HepG2 (cell line): Measurements from ENCODE around the gene ARHGAP35. TPM values are rescaled to one million over a fixed set of nuclear protein-coding genes. Genes with fewer than 3 reads are reported as not detected.
A peak's percentile ranks its signal among the peaks of the same experiment; 100 is the strongest.

Source experiments
- BHLHE40 ChIP-seq: IDR thresholded peaks from 2 replicates; pipeline ENCODE4 v1.6.1; 2011; ENCODE audit warnings: low read length, improper control_type of control experiment
- BRD4 ChIP-seq: sonication (generic); formaldehyde crosslinking; IDR thresholded peaks from 2 replicates; pipeline ENCODE4 v1.4.0; 2020; ENCODE audit warnings: missing genetic modification reagents
- CBFB ChIP-seq: sonication (generic); formaldehyde crosslinking; IDR thresholded peaks from 2 replicates; pipeline ENCODE4 v1.4.0; 2020; ENCODE audit warnings: missing genetic modification reagents
- CBX2 ChIP-seq, 2 experiments: fragments of 200-600 bp in 1 of 2; sonication (generic); formaldehyde crosslinking in 1 of 2; IDR thresholded peaks; 2 replicates each; pipeline versions ENCODE4 v1.7.0 to v1.8.1; 2018 to 2022; ENCODE audit warnings: low read depth in 2 of 2, low read length in 1 of 2, mild to moderate bottlenecking in 1 of 2, missing genetic modification reagents in 1 of 2
- CCAR2 ChIP-seq: fragments of 200-400 bp; formaldehyde crosslinking; optimal IDR thresholded peaks from 2 replicates; pipeline ENCODE3; 2018; ENCODE audit warnings: low read depth, mild to moderate bottlenecking, low read length, moderate library complexity
- EP300 ChIP-seq, 3 experiments: sonication (generic) in 1 of 3; formaldehyde crosslinking in 1 of 3; IDR thresholded peaks; 2 replicates each; pipeline versions ENCODE4 v1.5.1 to v1.6.1; 2011 to 2020; ENCODE audit warnings: low read depth in 2 of 3, low read length in 2 of 3, borderline replicate concordance in 1 of 3, improper control_type of control experiment in 1 of 3, mild to moderate bottlenecking in 1 of 3, missing genetic modification reagents in 1 of 3, moderate library complexity in 1 of 3
- ESRRA ChIP-seq: sonication (generic); formaldehyde crosslinking; IDR thresholded peaks from 2 replicates; pipeline ENCODE4 v1.5.1; 2020; ENCODE audit warnings: mild to moderate bottlenecking, low read depth, missing genetic modification reagents
- ETV5 ChIP-seq: IDR thresholded peaks from 2 replicates; pipeline ENCODE4 v1.6.1; 2018; ENCODE audit warnings: missing biosample characterization, missing genetic modification reagents, inconsistent platforms, borderline replicate concordance
- GMEB1 ChIP-seq: sonication (generic); formaldehyde crosslinking; IDR thresholded peaks from 2 replicates; pipeline ENCODE4 v1.5.1; 2020; ENCODE audit warnings: missing genetic modification reagents, mild to moderate bottlenecking, borderline replicate concordance
- IRF2 ChIP-seq: IDR thresholded peaks from 2 replicates; pipeline ENCODE4 v1.6.1; 2018; ENCODE audit warnings: missing genetic modification reagents, missing compliant biosample characterization
- NFRKB ChIP-seq: fragments of 450-650 bp; IDR thresholded peaks from 2 replicates; pipeline ENCODE4 v1.6.1; 2017
- NR1H2 ChIP-seq: sonication (generic); formaldehyde crosslinking; IDR thresholded peaks from 2 replicates; pipeline ENCODE4 v1.8.1; 2022; ENCODE audit warnings: low read depth, missing genetic modification reagents, borderline replicate concordance
- NRL ChIP-seq: sonication (generic); formaldehyde crosslinking; IDR thresholded peaks from 2 replicates; pipeline ENCODE4 v1.5.0; 2020; ENCODE audit warnings: missing genetic modification reagents, mild to moderate bottlenecking, moderate library complexity, borderline replicate concordance
- PHF8 ChIP-seq: sonication (generic); formaldehyde crosslinking; IDR thresholded peaks from 2 replicates; pipeline ENCODE4 v1.5.0; 2020; ENCODE audit warnings: missing genetic modification reagents
- PITX1 ChIP-seq: sonication (generic); formaldehyde crosslinking; IDR thresholded peaks from 2 replicates; pipeline ENCODE4 v1.5.1; 2020; ENCODE audit warnings: mild to moderate bottlenecking, missing genetic modification reagents
- RAD21 ChIP-seq: fragments of 450-650 bp; formaldehyde crosslinking; IDR thresholded peaks from 2 replicates; pipeline ENCODE4 v1.5.0; 2020; ENCODE audit warnings: mild to moderate bottlenecking
- SKIL ChIP-seq: sonication (generic); formaldehyde crosslinking; IDR thresholded peaks from 2 replicates; pipeline ENCODE4 v1.8.0; 2022; ENCODE audit warnings: missing genetic modification reagents, mild to moderate bottlenecking, moderate library complexity, borderline replicate concordance
- SNAPC2 ChIP-seq: sonication (generic); formaldehyde crosslinking; IDR thresholded peaks from 2 replicates; pipeline ENCODE4 v1.8.1; 2022; ENCODE audit warnings: mild to moderate bottlenecking, missing genetic modification reagents
- TERF1 ChIP-seq: sonication (generic); formaldehyde crosslinking; IDR thresholded peaks from 2 replicates; pipeline ENCODE4 v1.8.0; 2022; ENCODE audit warnings: mild to moderate bottlenecking, missing genetic modification reagents, moderate library complexity
- YEATS2 ChIP-seq: sonication (generic); formaldehyde crosslinking; IDR thresholded peaks from 2 replicates; pipeline ENCODE4 v1.4.0; 2020; ENCODE audit warnings: missing genetic modification reagents, borderline replicate concordance
- ZNF589 ChIP-seq: sonication (generic); formaldehyde crosslinking; conservative IDR thresholded peaks from 2 replicates; pipeline ENCODE4 v1.8.0; 2022; ENCODE audit warnings: mild to moderate bottlenecking, moderate library complexity, missing genetic modification reagents
- ZNF724P ChIP-seq: sonication (generic); formaldehyde crosslinking; IDR thresholded peaks from 2 replicates; pipeline ENCODE4 v1.8.0; 2022; ENCODE audit warnings: missing genetic modification reagents, borderline replicate concordance
- ZNF746 ChIP-seq: sonication (generic); formaldehyde crosslinking; IDR thresholded peaks from 2 replicates; pipeline ENCODE4 v1.8.0; 2022; ENCODE audit warnings: mild to moderate bottlenecking, missing genetic modification reagents
- ZNF772 ChIP-seq: sonication (generic); formaldehyde crosslinking; IDR thresholded peaks from 2 replicates; pipeline ENCODE4 v1.5.0; 2020; ENCODE audit warnings: mild to moderate bottlenecking, missing genetic modification reagents
- ZNF792 ChIP-seq: IDR thresholded peaks from 2 replicates; pipeline ENCODE4 v1.6.1; 2016
- ZNF891 ChIP-seq: sonication (generic); formaldehyde crosslinking; IDR thresholded peaks from 2 replicates; pipeline ENCODE4 v1.5.0; 2020; ENCODE audit warnings: mild to moderate bottlenecking, missing genetic modification reagents
- polyA plus RNA-seq, 8 experiments: library from polyadenylated mRNA; depleted of rRNA in 3 of 8; stranded (reverse) in 7 of 8; unstranded in 1 of 8; fragments of >200 nt; fragmentation: Illumina TruSeq in 4 of 8; extraction: Trizol in 4 of 8; gene quantifications; 2 replicates each; pipeline versions ENCODE4 v1.2.1 to v1.2.3, GENCODE V29; 2011 to 2016; ENCODE audit warnings: low read depth in 4 of 8, missing spikeins in 1 of 8, mixed read lengths in 1 of 8; ENCODE audit not compliant: insufficient read depth in 1 of 8
- total RNA-seq, 5 experiments: library from RNA; depleted of rRNA; stranded (reverse); fragments of >200 nt; fragmentation: Illumina TruSeq; extraction: Trizol; gene quantifications; 2 replicates each; pipeline ENCODE4 v1.2.3, GENCODE V29; 2016; ENCODE audit warnings: low read depth in 1 of 5

ARHGAP35 gene
- total and polyA plus RNA-seq, 2 of the 13 experiments (the other 11 are each of a cell fraction or from before 2014, with no cell fraction given): 30.1 to 30.2 TPM

DNA sequence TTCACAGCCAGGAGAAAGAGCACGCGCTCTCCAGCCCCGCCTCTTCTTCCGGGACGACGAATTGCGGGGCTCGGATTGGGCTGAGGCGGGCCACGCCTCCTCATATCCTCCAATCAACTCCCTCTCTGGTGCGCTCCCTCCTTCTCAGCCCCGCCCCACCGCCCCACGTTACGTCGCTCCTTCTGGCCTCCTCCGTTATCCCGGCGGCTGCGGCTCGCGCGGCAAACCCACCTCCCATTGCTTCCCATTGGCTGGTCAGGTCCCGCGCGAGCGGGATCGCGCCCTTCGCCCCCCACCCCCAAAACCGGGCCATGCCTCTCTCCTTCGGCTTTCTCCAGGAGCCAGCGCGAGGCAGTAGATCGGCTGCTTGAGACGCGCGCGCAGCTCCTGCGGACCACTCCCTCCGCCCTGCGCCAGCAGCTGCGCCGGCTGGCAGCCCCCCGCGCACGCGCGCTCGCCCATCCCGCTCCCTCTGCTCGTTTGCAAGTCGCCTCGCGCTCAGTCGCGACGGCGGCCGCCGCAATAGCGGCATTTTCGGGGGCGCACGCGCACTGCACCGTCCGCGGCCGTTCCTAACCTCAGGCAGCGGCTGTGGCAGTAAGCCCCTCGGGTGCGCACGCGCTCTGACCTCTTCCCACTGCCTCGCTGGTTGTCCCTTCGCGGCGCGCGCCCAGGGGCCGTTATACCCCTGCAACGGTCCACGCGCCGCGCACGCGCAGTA, 512 bp upstream of the ARHGAP35 start (continued):
- TF ChIP-seq BHLHE40 (no peak), NR1H2 (no peak), NRL (CRISPR knock-in tag) (peak; percentile 84), GMEB1 (peak; percentile 93), SNAPC2 (0 out of 2 replicates have a peak, but pooled peaks have one; percentile 56), ESRRA (peak; percentile 63; the same call in 1 of the 2 replicates), ZNF772 (CRISPR knock-in tag) (peak; percentile 88), PHF8 (CRISPR knock-in tag) (peak; percentile 67), ZNF792 (CRISPR knock-in tag) (no peak), ETV5 (no peak), EP300 (IDR thresholded peaks at IDR 0.05; ENCODE audit: low read depth in 2 of 2, low read length in 2 of 2) (no peak; a peak in 1 of 4 replicates), EP300 (CRISPR knock-in tag; IDR thresholded peaks at IDR 0.05; ENCODE audit: borderline replicate concordance) (no peak; the same call in 1 of the 2 replicates), ZNF891 (CRISPR knock-in tag) (peak; percentile 23; the same call in 1 of the 2 replicates), NFRKB (no peak), RAD21 (peak; percentile 79), IRF2 (CRISPR knock-in tag) (no peak), TERF1 (CRISPR knock-in tag) (no peak; the same call in 1 of the 2 replicates), ZNF746 (CRISPR knock-in tag) (peak; percentile 8; the same call in 1 of the 2 replicates), CCAR2 (no peak), BRD4 (CRISPR knock-in tag) (peak; percentile 66), CBX2 (IDR thresholded peaks at IDR 0.05; ENCODE audit: low read depth, low read length) (no peak), CBX2 (CRISPR knock-in tag; IDR thresholded peaks at IDR 0.05; ENCODE audit: low read depth) (no peak; the same call in 1 of the 2 replicates), YEATS2 (CRISPR knock-in tag) (peak; percentile 80), SKIL (CRISPR knock-in tag) (peak; percentile 53), CBFB (CRISPR knock-in tag) (peak; percentile 47; the same call in 1 of the 2 replicates), ZNF724P (CRISPR knock-in tag) (no peak; the same call in 1 of the 2 replicates), ZNF589 (peak; percentile 77), PITX1 (CRISPR knock-in tag) (0 out of 2 replicates have a peak, but pooled peaks have one; percentile 46)
